ENCODE data around the gene DCP2. TPM values are rescaled to one million over a fixed set of nuclear protein-coding genes. Genes with fewer than 3 reads are reported as not detected.
A peak's percentile ranks its signal among the peaks of the same experiment; 100 is the strongest.

Gene DCP2
- total RNA-seq, 2 donors from 2014 or later = 82.8 to 136 TPM

GRCh38 chr5:113063927-113064326 is 87.3 kb downstream of the DCP2 start:
- Mint-ChIP-seq H3K36me3 (no peaks in the 10 kb centered on the region), H3K9me3 (no peaks in the 10 kb centered on the region), H3K27ac (no peak overlapping the region)
- DNase-seq (ENCODE audit: low spot score in 2 of 2) = no peak
- no peak for ATAC-seq

DNA sequence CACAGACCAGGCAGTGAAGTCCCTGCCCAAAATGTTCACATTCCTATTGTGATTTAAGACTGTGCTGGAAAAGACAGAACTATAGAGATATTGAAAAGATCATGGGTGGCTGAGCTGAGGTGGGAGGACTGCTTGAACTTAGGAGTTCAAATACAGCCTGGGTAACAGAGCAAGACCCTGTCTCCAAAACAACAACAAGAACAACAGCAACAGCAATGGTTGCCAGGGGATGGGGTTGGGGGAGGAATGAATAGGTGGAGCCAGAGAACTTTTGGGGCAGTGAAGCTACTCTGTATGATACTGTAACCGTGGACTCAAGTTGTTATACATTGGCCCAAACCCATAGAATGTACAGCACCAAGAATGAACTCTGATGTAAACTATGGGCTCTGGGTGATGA is 88.2 kb downstream of the DCP2 start:
- Mint-ChIP-seq H3K27ac (no peak overlapping the region), H3K9me3 (no peaks in the 10 kb centered on the region), H3K36me3 (no peaks in the 10 kb centered on the region)
- ATAC-seq = no peak
- DNase-seq (ENCODE audit: low spot score in 2 of 2) = no peak

GRCh38 chr5:113065626-113066025 is 89.0 kb downstream of the DCP2 start:
- ATAC-seq (no peak), DNase-seq (ENCODE audit: low spot score in 2 of 2) (no peak)
- no peaks in the 10 kb centered on the region for H3K9me3 Mint-ChIP-seq
- H3K36me3 Mint-ChIP-seq = no peaks in the 10 kb centered on the region
- H3K27ac Mint-ChIP-seq = no peak overlapping the region

DNA sequence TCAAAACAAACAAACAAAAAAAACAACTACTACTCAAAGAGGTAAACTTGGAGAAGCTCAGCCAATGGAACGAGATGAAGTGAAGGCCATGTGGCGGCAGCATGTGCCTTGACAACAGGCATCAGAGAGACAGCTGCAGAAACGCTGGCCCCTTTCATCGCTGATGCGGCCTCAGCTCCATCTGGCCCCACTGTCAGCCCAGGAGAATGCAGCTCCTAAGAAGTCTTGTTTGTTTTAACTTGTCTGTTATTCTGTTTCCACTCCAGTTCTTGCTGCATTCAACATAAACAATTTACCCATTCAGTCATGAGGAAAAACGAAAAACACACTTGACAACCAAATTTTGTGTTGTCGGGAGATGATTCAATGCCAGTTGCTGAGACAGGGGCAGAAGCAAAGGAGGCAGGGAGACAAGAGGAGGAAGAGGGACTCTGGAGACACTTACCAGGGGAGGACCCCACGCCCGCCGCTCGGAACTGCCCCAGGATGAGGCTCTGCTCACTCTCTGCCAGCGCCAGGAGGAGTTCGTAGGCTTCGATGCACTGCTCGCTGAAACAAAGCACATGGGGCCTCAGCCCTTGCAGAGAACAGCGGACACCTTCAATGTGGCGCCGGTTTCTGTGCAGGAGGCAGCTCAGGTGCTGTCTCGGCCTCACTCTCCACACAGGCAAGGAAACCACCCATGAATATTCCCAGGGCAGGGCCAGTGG is 91.2 kb downstream of the DCP2 start:
- H3K27ac Mint-ChIP-seq = no peak overlapping the region
- ATAC-seq (no peak), DNase-seq (ENCODE audit: low spot score in 2 of 2) (no peak)
- no peaks in the 10 kb centered on the region for H3K36me3 Mint-ChIP-seq
- H3K9me3 Mint-ChIP-seq = no peaks in the 10 kb centered on the region

GRCh38 chr5:113068559-113068958 is 92.0 kb downstream of the DCP2 start:
- no peak for DNase-seq (ENCODE audit: low spot score in 2 of 2)
- Mint-ChIP-seq H3K27ac (no peak overlapping the region), H3K9me3 (no peaks in the 10 kb centered on the region), H3K36me3 (no peaks in the 10 kb centered on the region)
- peak in 1 of 2 donors; percentile 24 for ATAC-seq

Other genes with a start within 250 kb of the DCP2 start
- gene APC, start 238.9 kb upstream of the DCP2 start, total RNA-seq = 10 to 100 TPM; 17.4 to 24.5 TPM
- gene SRP19, start 115.5 kb upstream of the DCP2 start, total RNA-seq = 10 to 100 TPM; 40.7 to 74.6 TPM
- 10 to 100 TPM; 18.7 to 45.1 TPM for gene REEP5, start 54.6 kb upstream of the DCP2 start, total RNA-seq